B cell (primary cell): ENCODE data around the gene HOPX. TPM values are rescaled to one million over a fixed set of nuclear protein-coding genes. Genes with fewer than 3 reads are reported as not detected.
"Not testable (repeated sequence)": the region's sequence is repeated elsewhere in the genome, so short reads cannot be mapped to it uniquely, and the experiment has no call there.

Source experiments
- ATAC-seq: fragments of 200-7000 bp; cut with Tn5 transposase; one replicate; pipeline ENCODE4 v1.10.0; 2021; ENCODE audit warnings: low read depth, mild to moderate bottlenecking, moderate number of reproducible peaks, moderate library complexity
- CTCF ChIA-PET: fragments of 350-600 bp; sonication (Branson Sonifier 250); formaldehyde crosslinking; loops from one replicate; lab custom pipeline; 2021; ENCODE audit warnings: antibody characterized with exemption, inconsistent platforms; lab: Charles Lee
- POLR2A ChIA-PET: fragments of 350-600 bp; sonication (Branson Sonifier 250); formaldehyde crosslinking; loops from one replicate; lab custom pipeline; 2021; ENCODE audit warnings: antibody characterized with exemption; lab: Charles Lee
- DNase-seq: peaks from one replicate; pipeline ENCODE4 v3.0.0; 2013
- H2AFZ ChIP-seq: 2 replicates; pipeline ENCODE4 v1.6.1; 2012; ENCODE audit warnings: mild to moderate bottlenecking, low read depth, low read length; ENCODE audit not compliant: insufficient read depth, poor library complexity, severe bottlenecking
- H3K27ac ChIP-seq, 2 donors: 1 replicate in 1 of 2; 2 replicates in 1 of 2; pipeline ENCODE4 v1.5.1; 2012 to 2013; ENCODE audit warnings: low read length in 2 of 2, mild to moderate bottlenecking in 2 of 2, moderate library complexity in 1 of 2
- H3K27me3 ChIP-seq, 4 experiments: fragments of 200-600 bp in 1 of 4; sonication (generic) in 1 of 4; replicated peaks in 1 of 4; 1 replicate in 2 of 4; 2 replicates in 2 of 4; pipeline versions ENCODE4 v1.6.1 to v1.7.0; 2013 to 2016; ENCODE audit warnings: low read length in 3 of 4, mild to moderate bottlenecking in 2 of 4, mixed read lengths in 1 of 4, moderate library complexity in 1 of 4; ENCODE audit not compliant: insufficient read depth in 4 of 4, control insufficient read depth in 3 of 4; ENCODE audit errors: control extremely low read depth in 1 of 4
- H3K36me3 ChIP-seq, 2 experiments: replicated peaks in 1 of 2; 1 replicate in 1 of 2; 2 replicates in 1 of 2; pipeline versions ENCODE4 v1.6.1 to v1.7.1; 2013; ENCODE audit warnings: low read length in 1 of 2; ENCODE audit not compliant: insufficient read depth in 2 of 2, control insufficient read depth in 1 of 2; ENCODE audit errors: control extremely low read depth in 1 of 2, extremely low read depth in 1 of 2
- H3K4me1 ChIP-seq, 2 donors: fragments of 200-600 bp in 1 of 2; sonication (generic) in 1 of 2; 1 replicate in 1 of 2; 2 replicates in 1 of 2; pipeline versions ENCODE4 v1.5.1 to v1.6.1; 2013 to 2017; ENCODE audit warnings: low read length in 2 of 2; ENCODE audit not compliant: control insufficient read depth in 2 of 2, insufficient read depth in 2 of 2
- H3K4me2 ChIP-seq: replicated peaks from 2 replicates; pipeline ENCODE3; 2012; ENCODE audit warnings: mild to moderate bottlenecking, low read depth, low read length; ENCODE audit not compliant: poor library complexity, severe bottlenecking
- H3K4me3 ChIP-seq, 5 experiments: fragments of 200-600 bp in 1 of 5; sonication (generic) in 1 of 5; 1 replicate in 3 of 5; 2 replicates in 2 of 5; pipeline versions ENCODE4 v1.5.1 to v1.7.0; 2011 to 2016; ENCODE audit warnings: low read length in 4 of 5, mild to moderate bottlenecking in 4 of 5, low read depth in 2 of 5, control low read depth in 1 of 5, moderate library complexity in 1 of 5; ENCODE audit not compliant: insufficient read depth in 1 of 5; ENCODE audit errors: control extremely low read depth in 1 of 5, extremely low read depth in 1 of 5
- H3K79me2 ChIP-seq: fragments of 200-600 bp; sonication (generic); one replicate; pipeline ENCODE4 v1.6.0; 2016; ENCODE audit warnings: low read length; ENCODE audit not compliant: control insufficient read depth, insufficient read depth
- H3K9ac ChIP-seq: fragments of 200-600 bp; sonication (generic); 2 replicates; pipeline ENCODE4 v1.6.1; 2017; ENCODE audit warnings: mild to moderate bottlenecking, low read length, moderate library complexity
- H3K9me3 ChIP-seq, 3 donors: one replicate each; pipeline versions ENCODE4 v1.6.1 to v1.7.1; 2013; ENCODE audit warnings: low read length in 2 of 3; ENCODE audit not compliant: control insufficient read depth in 2 of 3, insufficient read depth in 1 of 3; ENCODE audit errors: control extremely low read depth in 1 of 3
- H4K20me1 ChIP-seq: 2 replicates; pipeline ENCODE4 v1.6.0; 2012; ENCODE audit warnings: mild to moderate bottlenecking, low read length; ENCODE audit not compliant: insufficient read depth, control insufficient read depth, poor library complexity, severe bottlenecking
- H3K27ac Mint-ChIP-seq: one replicate; pipeline ENCODE4 v1.8.0; 2021; ENCODE audit warnings: mixed read lengths
- H3K27me3 Mint-ChIP-seq: one replicate; pipeline ENCODE4 v1.8.0; 2021; ENCODE audit warnings: mixed read lengths
- H3K4me1 Mint-ChIP-seq: one replicate; pipeline ENCODE4 v1.8.0; 2021; ENCODE audit warnings: mixed read lengths
- H3K4me3 Mint-ChIP-seq: one replicate; pipeline ENCODE4 v1.8.0; 2021; ENCODE audit warnings: mixed read lengths
- H3K9me3 Mint-ChIP-seq: one replicate; pipeline ENCODE4 v1.8.0; 2022; ENCODE audit warnings: mixed read lengths; ENCODE audit not compliant: insufficient read depth
- CTCF ChIP-seq: fragments of 200-600 bp; IDR thresholded peaks from one replicate; pipeline ENCODE4 v1.8.0; 2022; ENCODE audit warnings: antibody characterized with exemption, mild to moderate bottlenecking
- EZH2 ChIP-seq: IDR thresholded peaks from 2 replicates; pipeline ENCODE4 v1.6.1; 2012; ENCODE audit warnings: borderline replicate concordance, low read depth, mild to moderate bottlenecking, moderate library complexity, low read length; ENCODE audit not compliant: insufficient read depth, poor library complexity, severe bottlenecking
- WGBS: methylation state at CpG from one replicate; pipeline ENCODE4 v1.1.5; 2013; ENCODE audit warnings: missing lambda C conversion rate; ENCODE audit not compliant: insufficient coverage; 5-methylcytosine and 5-hydroxymethylcytosine counted together
- intact Hi-C: fragments of 100-400 bp; cut with micrococcal nuclease; formaldehyde crosslinking; loops from one replicate; pipeline ENCODE4 v1.10.0; 2022
- polyA plus RNA-seq: library from polyadenylated mRNA; depleted of rRNA; stranded (reverse); fragments of >200 nt; gene quantifications from 2 replicates; pipeline ENCODE4 v1.2.3, GENCODE V29; 2012
- total RNA-seq, 2 donors: library from RNA; stranded (reverse); fragments of 120-200 nt in 1 of 2; gene quantifications; 1 replicate in 1 of 2; 2 replicates in 1 of 2; pipeline versions ENCODE4 v1.2.3 to v1.2.4, GENCODE V29; 2013 to 2022

Gene HOPX
- total and polyA plus RNA-seq, 2 donors (not counting 1 experiment from before 2014, with no cell fraction given) = 7.4 to 29.2 TPM

- Mint-ChIP-seq H3K9me3 (no peaks in the 10 kb centered on the region), H3K4me1 (no peaks in the 10 kb centered on the region), H3K27me3 (no peaks in the 10 kb centered on the region), H3K4me3 (no peak overlapping the region), H3K27ac (no peak overlapping the region)
- Histone ChIP-seq H3K4me2 (no peak overlapping the region), H3K4me3 (no peak overlapping the region), H3K9ac (no peak overlapping the region), H3K79me2 (no peaks in the 10 kb centered on the region), H3K36me3 (no peaks in the 10 kb centered on the region), H3K4me1 (no peaks in the 10 kb centered on the region), H2AFZ (no peak overlapping the region), H3K9me3 (no peaks in the 10 kb centered on the region), H3K27ac (no peak overlapping the region), H4K20me1 (no peaks in the 10 kb centered on the region), H3K27me3 (no peaks in the 10 kb centered on the region)
- ChIA-PET CTCF (no interaction called here), POLR2A (no interaction called here)
- no peak for DNase-seq
- intact Hi-C loops = no loop called here
- TF ChIP-seq CTCF (no peak), EZH2 (no peak)
- ATAC-seq = no peak
- WGBS = no CpG with 5 or more reads among the region's 1 CpG
Measured at GRCh38 chr4:56637154-56637553, 43.9 kb downstream of the HOPX start.

DNA sequence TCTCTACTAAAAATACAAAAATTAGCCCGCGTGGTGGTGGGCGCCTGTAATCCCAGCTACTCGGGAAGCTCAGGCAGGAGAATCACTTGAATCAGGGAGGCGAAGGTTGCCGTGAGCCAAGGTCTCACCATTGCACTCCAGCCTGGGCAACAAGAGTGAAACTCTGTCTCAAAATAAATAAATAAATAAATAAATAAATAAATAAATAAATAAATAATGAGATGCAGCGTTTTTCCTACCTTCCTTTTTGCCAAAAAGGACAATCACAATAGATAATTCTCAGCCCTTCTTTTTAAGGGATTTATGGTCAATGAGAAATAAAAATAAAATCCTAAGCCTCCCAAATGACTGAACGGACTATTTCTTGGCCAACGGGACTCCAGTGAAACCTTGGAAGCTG lies 46.1 kb downstream of the HOPX start:
- H3K4me1 Mint-ChIP-seq, H3K4me3 ChIP-seq: not testable (repeated sequence)

More for the DNA sequence above, 46.1 kb downstream of the HOPX start:
- H3K27me3 Mint-ChIP-seq, H2AFZ ChIP-seq, H3K4me3 Mint-ChIP-seq, H3K27ac ChIP-seq, CTCF ChIA-PET, H3K9me3 Mint-ChIP-seq, H3K9ac ChIP-seq, DNase-seq, H3K9me3 ChIP-seq, intact Hi-C loops, H3K36me3 ChIP-seq, H3K4me2 ChIP-seq, POLR2A ChIA-PET, H3K79me2 ChIP-seq, H4K20me1 ChIP-seq, H3K4me1 ChIP-seq, H3K27me3 ChIP-seq, ATAC-seq, H3K27ac Mint-ChIP-seq: not testable (repeated sequence)
- WGBS = 100% methylated on average over 6 of the region's 9 CpGs
